ACC112 (cell line): Measurements from ENCODE around the gene HAO1.

ENCODE experiments used
- H2AFZ ChIP-seq: fragments of 200-600 bp; sonication (generic); one replicate; pipeline ENCODE4 v1.6.0; 2017; ENCODE audit warnings: antibody characterized with exemption, low read length; ENCODE audit not compliant: unreplicated experiment
- H3K27ac ChIP-seq: fragments of 200-600 bp; sonication (generic); 2 replicates; pipeline ENCODE4 v1.5.1; 2014; ENCODE audit warnings: low read depth, mild to moderate bottlenecking, antibody characterized with exemption, low read length, moderate library complexity
- H3K27me3 ChIP-seq: fragments of 200-600 bp; sonication (generic); 2 replicates; pipeline ENCODE4 v1.6.1; 2014; ENCODE audit warnings: mild to moderate bottlenecking, antibody characterized with exemption, low read length, moderate library complexity, mixed read lengths; ENCODE audit not compliant: insufficient read depth
- H3K36me3 ChIP-seq: fragments of 200-600 bp; sonication (generic); 2 replicates; pipeline ENCODE4 v1.6.1; 2016; ENCODE audit warnings: mild to moderate bottlenecking, antibody characterized with exemption, low read length, moderate library complexity, mixed read lengths; ENCODE audit not compliant: insufficient read depth
- H3K4me1 ChIP-seq: fragments of 200-600 bp; sonication (generic); one replicate; pipeline ENCODE4 v1.6.1; 2016; ENCODE audit warnings: low read length, mixed read lengths; ENCODE audit not compliant: insufficient read depth, unreplicated experiment, control insufficient read depth
- H3K4me3 ChIP-seq: fragments of 200-600 bp; sonication (generic); 2 replicates; pipeline ENCODE4 v1.5.1; 2014; ENCODE audit warnings: mild to moderate bottlenecking, low read depth, low read length
- H3K79me2 ChIP-seq: fragments of 200-600 bp; sonication (generic); one replicate; pipeline ENCODE4 v1.6.0; 2016; ENCODE audit warnings: low read length; ENCODE audit not compliant: control insufficient read depth, unreplicated experiment, insufficient read depth

The HAO1 gene

DNA sequence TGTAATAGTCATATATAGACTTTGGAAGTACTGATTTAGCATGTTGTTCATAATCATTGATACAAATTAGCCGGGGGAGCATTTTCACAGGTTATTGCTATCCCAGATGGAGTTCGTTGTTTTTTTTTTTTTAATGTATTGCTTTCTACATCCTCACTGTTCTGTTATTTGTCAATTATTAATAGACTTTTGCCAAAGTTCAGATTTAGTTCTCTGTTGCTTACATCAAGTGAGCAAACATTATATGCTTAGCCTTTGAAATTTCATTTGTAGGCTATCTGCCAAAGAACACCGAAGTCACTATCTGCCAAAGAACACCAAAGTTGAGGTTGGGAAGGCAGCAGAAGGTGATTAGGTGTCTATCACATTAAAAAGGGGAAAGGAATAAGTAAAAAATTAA, at the start of gene HAO1:
HAO1 (minus strand) TSS at position 118 of the 400 bp plus-strand sequence; CDS start at position 82, 36 bp downstream.
- Histone ChIP-seq H3K4me3 (no peak within 1 kb of the TSS), H3K79me2 (no peaks in the 10 kb centered on the region), H3K4me1 (no peaks in the 10 kb centered on the region), H3K36me3 (no peaks in the 10 kb centered on the region), H2AFZ (no peak within 1 kb of the TSS), H3K27ac (no peak within 1 kb of the TSS), H3K27me3 (0 out of 2 replicates have a peak, but pooled peaks cover 4% of the 10 kb centered on the region)

DNA sequence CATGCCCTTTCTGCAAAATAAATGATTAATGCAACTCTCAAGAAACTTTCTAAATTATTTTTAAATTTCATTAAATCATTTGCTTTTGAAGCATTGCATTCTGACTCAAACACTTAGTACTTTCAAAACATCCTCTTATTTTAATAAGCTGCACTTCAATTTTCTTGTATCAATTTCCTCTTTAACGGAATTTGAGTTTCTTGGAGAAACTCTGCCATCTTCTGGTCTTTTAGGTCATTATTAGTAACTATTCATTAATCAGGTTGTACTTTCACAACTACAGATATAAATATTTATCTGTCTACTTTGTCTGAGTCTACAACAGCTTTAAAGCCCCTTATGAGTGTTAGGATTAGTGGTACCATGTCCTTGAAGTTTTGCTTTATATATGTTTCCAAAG, 49.1 kb upstream of the HAO1 start:
- Histone ChIP-seq H3K27ac (no peak overlapping the region), H3K4me3 (no peak overlapping the region), H3K27me3 (no peaks in the 10 kb centered on the region), H3K36me3 (peaks cover 15% of the 10 kb centered on the region), H3K4me1 (no peaks in the 10 kb centered on the region), H3K79me2 (no peaks in the 10 kb centered on the region), H2AFZ (no peak overlapping the region)

DNA sequence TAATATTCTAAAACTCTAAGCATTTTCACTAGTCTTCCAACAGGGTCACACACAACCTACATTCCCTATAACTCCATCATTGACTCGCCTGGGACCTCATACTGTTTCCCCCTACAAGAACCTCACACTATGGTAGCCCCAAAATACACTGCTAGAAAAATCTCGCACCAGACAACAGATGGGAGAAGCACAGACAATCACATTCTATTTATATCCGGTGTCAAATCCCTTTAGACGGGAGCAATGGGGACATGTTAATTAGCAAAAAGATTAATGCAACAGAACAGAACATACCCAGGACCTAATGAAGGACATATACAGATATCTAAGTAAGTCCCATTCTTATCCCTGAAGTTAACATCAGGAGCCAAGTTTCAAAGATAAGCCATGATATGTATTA, 45.7 kb upstream of the HAO1 start:
- Histone ChIP-seq H3K79me2 (no peaks in the 10 kb centered on the region), H3K27ac (no peak overlapping the region), H2AFZ (no peak overlapping the region), H3K36me3 (no peaks in the 10 kb centered on the region), H3K27me3 (no peaks in the 10 kb centered on the region), H3K4me1 (no peaks in the 10 kb centered on the region), H3K4me3 (no peak overlapping the region)

DNA sequence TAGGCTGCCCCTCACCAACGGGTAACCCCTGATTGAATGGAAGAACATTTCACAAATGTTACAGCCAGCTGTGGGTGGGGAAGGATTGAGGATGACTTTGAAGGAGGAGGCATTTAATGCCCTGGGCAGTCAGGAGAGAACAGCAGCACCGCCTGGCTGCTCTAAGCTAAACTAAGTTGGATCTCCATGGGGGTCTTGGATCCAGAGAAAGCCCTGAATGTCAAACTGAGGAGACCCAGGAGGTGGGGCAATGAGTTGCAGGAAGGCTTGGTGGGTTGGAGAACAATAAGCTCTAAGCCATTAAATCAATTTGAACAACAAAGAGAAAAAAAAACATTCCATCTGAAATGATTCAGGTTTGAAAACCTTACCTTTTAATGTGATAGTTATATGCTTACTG, 43.9 kb upstream of the HAO1 start:
- no peaks in the 10 kb centered on the region for H3K36me3 ChIP-seq
- no peaks in the 10 kb centered on the region for H3K27me3 ChIP-seq
- H3K27ac ChIP-seq = no peak overlapping the region
- no peak overlapping the region for H2AFZ ChIP-seq
- H3K4me1 ChIP-seq = peaks cover 4% of the 10 kb centered on the region
- H3K79me2 ChIP-seq = no peaks in the 10 kb centered on the region
- H3K4me3 ChIP-seq = no peak overlapping the region

DNA sequence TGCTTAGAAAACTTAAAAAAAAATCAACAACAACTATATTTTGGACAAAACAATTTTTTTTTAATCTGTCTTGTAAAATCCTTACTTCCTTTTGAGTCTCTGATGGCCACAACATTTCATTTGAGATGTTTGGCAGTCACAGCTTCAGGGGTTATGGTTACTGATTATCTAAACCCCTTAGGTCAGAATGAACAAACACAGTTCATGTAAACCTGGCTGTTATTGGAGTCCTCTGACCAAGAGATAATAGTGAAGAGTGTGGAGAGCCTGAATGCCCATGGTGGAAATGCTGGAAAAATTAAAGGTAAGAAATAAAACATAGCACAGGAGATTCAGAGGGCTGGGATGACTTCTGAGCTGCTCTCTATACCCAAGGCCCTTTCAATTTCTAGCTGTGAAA, 41.1 kb upstream of the HAO1 start:
- H3K79me2 ChIP-seq = no peaks in the 10 kb centered on the region
- no peaks in the 10 kb centered on the region for H3K36me3 ChIP-seq
- no peaks in the 10 kb centered on the region for H3K27me3 ChIP-seq
- no peak overlapping the region for H3K4me3 ChIP-seq
- H3K27ac ChIP-seq = no peak overlapping the region
- H2AFZ ChIP-seq = no peak overlapping the region
- H3K4me1 ChIP-seq = peaks cover 4% of the 10 kb centered on the region

DNA sequence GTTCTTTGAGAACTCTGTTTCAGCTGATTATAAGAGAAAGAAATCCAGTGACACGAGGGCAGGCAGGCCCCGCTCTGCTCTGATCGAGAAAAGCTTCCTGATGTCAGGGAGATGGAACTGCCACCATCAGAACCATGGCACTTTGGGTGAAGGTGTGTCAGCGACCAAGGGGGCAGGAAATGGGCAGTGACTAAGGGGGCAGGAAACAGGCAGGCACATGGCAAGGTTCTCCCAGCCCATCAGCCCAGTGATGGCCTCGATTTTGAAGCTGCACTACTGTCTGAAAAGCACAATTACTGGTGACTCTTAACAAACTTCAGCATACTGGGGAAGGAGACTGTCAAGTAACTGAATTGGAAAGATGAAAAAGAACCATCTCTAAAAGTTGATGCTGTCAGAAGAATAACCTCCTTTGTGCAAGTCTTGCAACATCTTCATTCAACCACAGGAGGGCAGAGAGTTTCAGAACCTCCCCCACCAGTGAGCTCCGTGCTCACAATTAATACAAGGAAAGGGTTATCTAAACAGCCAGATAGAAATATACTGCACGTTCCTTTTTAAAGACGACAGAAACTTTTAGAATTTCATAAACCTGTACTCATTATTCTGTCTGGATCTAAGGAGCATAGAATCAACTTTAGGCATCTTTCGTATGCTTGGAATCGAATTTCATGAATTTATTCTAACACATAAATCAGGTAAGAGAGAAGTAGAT, 40.2 kb upstream of the HAO1 start:
- H3K4me1 ChIP-seq = peaks cover 4% of the 10 kb centered on the region
- H3K79me2 ChIP-seq = no peaks in the 10 kb centered on the region
- no peaks in the 10 kb centered on the region for H3K36me3 ChIP-seq
- H3K27me3 ChIP-seq = no peaks in the 10 kb centered on the region
- no peak overlapping the region for H3K27ac ChIP-seq
- H3K4me3 ChIP-seq = no peak overlapping the region
- H2AFZ ChIP-seq = no peak overlapping the region

DNA sequence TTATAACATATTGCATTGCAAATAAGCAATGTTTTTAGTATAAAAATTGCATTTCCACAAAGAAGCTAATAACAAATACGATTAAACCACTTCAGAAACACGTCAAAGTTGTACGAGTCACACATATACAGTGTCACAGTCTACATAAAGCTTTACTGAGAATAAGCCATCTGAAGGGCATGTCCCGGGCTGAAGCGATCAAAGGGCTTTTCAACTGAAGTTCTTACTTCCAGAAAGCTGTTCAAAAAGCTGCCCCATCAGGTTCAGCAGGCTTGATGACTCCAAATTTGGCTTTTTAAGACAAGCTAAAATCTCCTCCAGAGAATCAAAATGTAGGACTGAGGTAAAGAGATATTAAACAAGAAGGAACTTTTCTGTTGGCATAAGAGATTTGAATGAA, 37.5 kb upstream of the HAO1 start:
- Histone ChIP-seq H3K4me3 (no peak overlapping the region), H3K36me3 (no peaks in the 10 kb centered on the region), H2AFZ (no peak overlapping the region), H3K79me2 (no peaks in the 10 kb centered on the region), H3K4me1 (peaks cover 4% of the 10 kb centered on the region), H3K27ac (no peak overlapping the region), H3K27me3 (no peaks in the 10 kb centered on the region)

DNA sequence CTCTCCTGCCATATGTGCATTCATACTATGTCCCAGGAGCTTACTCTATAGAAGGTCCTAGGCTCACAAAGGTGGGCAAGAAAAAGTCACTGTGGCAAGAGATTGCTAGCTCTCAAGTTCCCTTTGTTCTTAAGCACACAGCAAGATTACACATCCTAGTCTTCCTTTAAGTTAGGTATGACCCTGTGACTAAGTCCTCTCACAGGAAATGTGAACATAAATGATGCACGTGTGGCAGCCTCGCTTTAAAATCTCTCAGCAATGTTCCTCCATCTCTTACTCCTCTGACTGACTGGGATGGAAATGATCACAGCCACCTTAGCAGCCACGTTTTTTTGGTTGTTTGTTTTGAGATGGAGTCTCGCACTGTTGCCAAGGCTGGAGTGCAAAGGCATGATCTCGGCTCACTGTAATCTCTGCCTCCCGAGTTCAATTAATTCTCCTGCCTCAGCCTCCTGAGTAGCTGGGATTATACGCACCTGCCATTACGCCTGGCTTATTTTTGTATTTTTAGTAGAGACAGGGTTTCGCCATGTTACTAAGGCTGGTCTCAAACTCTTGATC, 35.7 kb upstream of the HAO1 start:
- H3K4me1 ChIP-seq = peaks cover 4% of the 10 kb centered on the region

DNA sequence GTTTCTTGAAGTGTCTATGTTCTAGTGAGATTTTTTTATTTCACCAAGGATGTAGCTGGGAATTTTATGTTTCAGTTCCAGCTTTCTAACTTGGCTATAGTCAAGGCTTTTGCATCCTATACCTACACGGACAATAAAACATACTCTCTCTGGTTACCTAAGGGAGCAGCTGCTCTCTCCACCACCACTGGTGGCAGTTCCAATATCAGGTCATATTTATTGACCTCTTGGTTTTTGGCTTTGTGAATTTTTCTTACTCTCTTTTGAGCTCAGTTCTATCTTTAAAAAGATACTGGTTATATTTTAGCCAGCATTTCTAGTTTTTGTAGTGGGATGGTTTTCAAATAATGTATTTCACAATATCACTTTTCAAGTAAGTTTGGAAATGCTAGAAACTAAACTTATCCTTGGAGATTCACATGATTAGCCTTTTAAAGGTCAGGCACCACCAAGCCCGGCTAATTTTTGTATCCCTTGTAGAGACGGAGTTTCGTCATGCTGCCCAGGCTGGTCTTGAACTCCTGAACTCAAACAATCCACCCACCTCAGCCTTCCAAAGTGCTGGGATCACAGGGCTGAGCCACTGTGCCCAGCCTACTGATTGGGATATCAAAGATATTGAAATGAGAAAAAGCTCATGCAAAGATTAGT, 34.7 kb upstream of the HAO1 start:
- Histone ChIP-seq H3K4me3 (no peak overlapping the region), H3K36me3 (no peaks in the 10 kb centered on the region), H3K79me2 (no peaks in the 10 kb centered on the region)

More for the DNA sequence above, 35.7 kb upstream of the HAO1 start:
- Histone ChIP-seq H3K36me3 (no peaks in the 10 kb centered on the region), H3K79me2 (no peaks in the 10 kb centered on the region), H2AFZ (no peak overlapping the region), H3K27ac (no peak overlapping the region), H3K4me3 (no peak overlapping the region), H3K27me3 (no peaks in the 10 kb centered on the region; the same call in 1 of the 2 replicates)

DNA sequence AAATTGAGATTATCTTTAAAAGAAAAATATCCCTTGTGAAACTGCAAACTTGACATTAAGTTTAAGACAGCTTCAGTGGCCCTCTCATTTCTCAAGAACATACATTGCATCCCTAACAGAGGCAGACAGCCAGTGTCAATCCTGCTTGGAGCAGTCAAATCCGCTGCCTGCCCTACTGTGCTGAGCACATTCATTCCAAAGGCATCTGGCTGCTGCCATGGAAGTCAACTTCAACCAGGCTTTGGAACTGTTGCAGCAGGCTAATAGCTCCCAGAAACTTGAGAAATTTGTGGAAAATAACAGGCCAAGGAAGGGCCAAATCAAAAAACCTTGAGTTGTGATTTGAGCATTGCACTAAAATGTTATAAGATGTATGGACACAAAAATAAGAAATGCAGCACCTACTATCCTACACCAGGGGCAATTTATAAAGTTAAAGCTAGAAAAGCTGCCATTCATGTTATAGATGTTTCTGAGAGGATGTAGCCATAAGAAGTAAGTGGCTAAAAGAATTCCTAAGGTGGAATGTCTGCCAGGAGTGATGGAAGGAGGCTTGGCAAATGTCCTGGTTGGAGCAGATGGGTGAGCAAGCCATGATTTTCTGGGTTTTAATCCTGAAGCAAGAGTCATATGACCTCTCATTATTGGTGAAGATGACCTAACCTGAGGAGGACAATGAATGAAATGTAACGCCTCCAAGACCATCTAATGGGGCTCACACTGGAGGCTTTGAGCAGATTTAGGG, 31.4 kb upstream of the HAO1 start:
- H3K36me3 ChIP-seq = no peaks in the 10 kb centered on the region
- H3K27me3 ChIP-seq = no peaks in the 10 kb centered on the region; the same call in 1 of the 2 replicates

More for the DNA sequence above, 34.7 kb upstream of the HAO1 start:
- H3K27ac ChIP-seq = no peak overlapping the region
- no peaks in the 10 kb centered on the region for H3K4me1 ChIP-seq
- no peaks in the 10 kb centered on the region; the same call in 1 of the 2 replicates for H3K27me3 ChIP-seq
- H2AFZ ChIP-seq = no peak overlapping the region

More for the DNA sequence above, 31.4 kb upstream of the HAO1 start:
- Histone ChIP-seq H3K4me3 (no peak overlapping the region), H3K79me2 (no peaks in the 10 kb centered on the region), H3K4me1 (no peaks in the 10 kb centered on the region), H3K27ac (no peak overlapping the region), H2AFZ (no peak overlapping the region)
